ENCODE results near the gene TRAT1.

TRAT1 gene

GRCh38 chr3:108862865-108863798 lies 40.5 kb downstream of the TRAT1 start:
- Histone ChIP-seq H3K27ac (ENCODE audit: low read length) (no peak overlapping the region), H3K4me3 (ENCODE audit: low read depth in 1 of 2, low read length in 2 of 2) (no peak overlapping the region), H3K36me3 (ENCODE audit: control insufficient read depth in 1 of 2, insufficient read depth in 2 of 2, low read length in 2 of 2) (no peaks in the 10 kb centered on the region), H3K27me3 (ENCODE audit: low read depth, low read length) (no peaks in the 10 kb centered on the region), H3K9me3 (ENCODE audit: control insufficient read depth in 1 of 2, low read length in 2 of 2) (no peaks in the 10 kb centered on the region), H3K4me1 (ENCODE audit: control insufficient read depth in 1 of 2, insufficient read depth in 2 of 2, low read length in 2 of 2) (no peaks in the 10 kb centered on the region)

GRCh38 chr3:108863799-108864135 lies 41.2 kb downstream of the TRAT1 start:
- H3K4me3 ChIP-seq (ENCODE audit: low read depth in 1 of 2, low read length in 2 of 2) = no peak overlapping the region
- H3K27ac ChIP-seq (ENCODE audit: low read length) = no peak overlapping the region
- no peaks in the 10 kb centered on the region for H3K27me3 ChIP-seq (ENCODE audit: low read depth, low read length)
- H3K4me1 ChIP-seq (ENCODE audit: control insufficient read depth in 1 of 2, insufficient read depth in 2 of 2, low read length in 2 of 2) = no peaks in the 10 kb centered on the region
- no peaks in the 10 kb centered on the region for H3K36me3 ChIP-seq (ENCODE audit: control insufficient read depth in 1 of 2, insufficient read depth in 2 of 2, low read length in 2 of 2)
- no peaks in the 10 kb centered on the region for H3K9me3 ChIP-seq (ENCODE audit: control insufficient read depth in 1 of 2, low read length in 2 of 2)

- Histone ChIP-seq H3K9me3 (ENCODE audit: control insufficient read depth in 1 of 2, low read length in 2 of 2) (no peaks in the 10 kb centered on the region), H3K4me3 (ENCODE audit: low read depth in 1 of 2, low read length in 2 of 2) (no peak overlapping the region), H3K4me1 (ENCODE audit: control insufficient read depth in 1 of 2, insufficient read depth in 2 of 2, low read length in 2 of 2) (no peaks in the 10 kb centered on the region), H3K36me3 (ENCODE audit: control insufficient read depth in 1 of 2, insufficient read depth in 2 of 2, low read length in 2 of 2) (no peaks in the 10 kb centered on the region), H3K27ac (ENCODE audit: low read length) (no peak overlapping the region), H3K27me3 (ENCODE audit: low read depth, low read length) (no peaks in the 10 kb centered on the region)
These were observed 55.3 kb downstream of the TRAT1 start for GRCh38 chr3:108877901-108878300.

- Histone ChIP-seq H3K27ac (ENCODE audit: low read length) (no peak overlapping the region), H3K9me3 (ENCODE audit: control insufficient read depth in 1 of 2, low read length in 2 of 2) (no peaks in the 10 kb centered on the region), H3K27me3 (ENCODE audit: low read depth, low read length) (no peaks in the 10 kb centered on the region), H3K36me3 (ENCODE audit: control insufficient read depth in 1 of 2, insufficient read depth in 2 of 2, low read length in 2 of 2) (no peaks in the 10 kb centered on the region), H3K4me3 (ENCODE audit: low read depth in 1 of 2, low read length in 2 of 2) (no peak overlapping the region), H3K4me1 (ENCODE audit: control insufficient read depth in 1 of 2, insufficient read depth in 2 of 2, low read length in 2 of 2) (no peaks in the 10 kb centered on the region)
These were observed 57.3 kb downstream of the TRAT1 start for GRCh38 chr3:108879915-108880314.

GRCh38 chr3:108882762-108883161 lies 60.2 kb downstream of the TRAT1 start:
- H3K36me3 ChIP-seq (ENCODE audit: control insufficient read depth in 1 of 2, insufficient read depth in 2 of 2, low read length in 2 of 2) = no peaks in the 10 kb centered on the region
- H3K27me3 ChIP-seq (ENCODE audit: low read depth, low read length) = no peaks in the 10 kb centered on the region
- no peak overlapping the region for H3K27ac ChIP-seq (ENCODE audit: low read length)

GRCh38 chr3:108883373-108883772 lies 60.8 kb downstream of the TRAT1 start:
- Histone ChIP-seq H3K27ac (ENCODE audit: low read length) (no peak overlapping the region), H3K36me3 (ENCODE audit: control insufficient read depth in 1 of 2, insufficient read depth in 2 of 2, low read length in 2 of 2) (no peaks in the 10 kb centered on the region), H3K4me1 (ENCODE audit: control insufficient read depth in 1 of 2, insufficient read depth in 2 of 2, low read length in 2 of 2) (no peaks in the 10 kb centered on the region), H3K4me3 (ENCODE audit: low read depth in 1 of 2, low read length in 2 of 2) (no peak overlapping the region), H3K27me3 (ENCODE audit: low read depth, low read length) (no peaks in the 10 kb centered on the region), H3K9me3 (ENCODE audit: control insufficient read depth in 1 of 2, low read length in 2 of 2) (no peaks in the 10 kb centered on the region)

More at GRCh38 chr3:108882762-108883161, 60.2 kb downstream of the TRAT1 start:
- H3K4me1 ChIP-seq (ENCODE audit: control insufficient read depth in 1 of 2, insufficient read depth in 2 of 2, low read length in 2 of 2) = no peaks in the 10 kb centered on the region
- H3K9me3 ChIP-seq (ENCODE audit: control insufficient read depth in 1 of 2, low read length in 2 of 2) = no peaks in the 10 kb centered on the region
- H3K4me3 ChIP-seq (ENCODE audit: low read depth in 1 of 2, low read length in 2 of 2) = no peak overlapping the region

- H3K27ac ChIP-seq (ENCODE audit: low read length) = no peak overlapping the region
- no peaks in the 10 kb centered on the region for H3K36me3 ChIP-seq (ENCODE audit: control insufficient read depth in 1 of 2, insufficient read depth in 2 of 2, low read length in 2 of 2)
- no peaks in the 10 kb centered on the region for H3K9me3 ChIP-seq (ENCODE audit: control insufficient read depth in 1 of 2, low read length in 2 of 2)
- H3K4me1 ChIP-seq (ENCODE audit: control insufficient read depth in 1 of 2, insufficient read depth in 2 of 2, low read length in 2 of 2) = no peaks in the 10 kb centered on the region
- H3K27me3 ChIP-seq (ENCODE audit: low read depth, low read length) = no peaks in the 10 kb centered on the region
- H3K4me3 ChIP-seq (ENCODE audit: low read depth in 1 of 2, low read length in 2 of 2) = no peak overlapping the region
These were observed 64.5 kb downstream of the TRAT1 start for GRCh38 chr3:108887121-108887520.

GRCh38 chr3:108887777-108888176 lies 65.2 kb downstream of the TRAT1 start:
- Histone ChIP-seq H3K9me3 (ENCODE audit: control insufficient read depth in 1 of 2, low read length in 2 of 2) (no peaks in the 10 kb centered on the region), H3K4me1 (ENCODE audit: control insufficient read depth in 1 of 2, insufficient read depth in 2 of 2, low read length in 2 of 2) (no peaks in the 10 kb centered on the region), H3K27ac (ENCODE audit: low read length) (no peak overlapping the region), H3K36me3 (ENCODE audit: control insufficient read depth in 1 of 2, insufficient read depth in 2 of 2, low read length in 2 of 2) (no peaks in the 10 kb centered on the region), H3K4me3 (ENCODE audit: low read depth in 1 of 2, low read length in 2 of 2) (no peak overlapping the region), H3K27me3 (ENCODE audit: low read depth, low read length) (no peaks in the 10 kb centered on the region)

GRCh38 chr3:108891833-108892232 lies 69.2 kb downstream of the TRAT1 start:
- H3K4me1 ChIP-seq (ENCODE audit: control insufficient read depth in 1 of 2, insufficient read depth in 2 of 2, low read length in 2 of 2) = no peaks in the 10 kb centered on the region
- no peaks in the 10 kb centered on the region for H3K9me3 ChIP-seq (ENCODE audit: control insufficient read depth in 1 of 2, low read length in 2 of 2)
- H3K36me3 ChIP-seq (ENCODE audit: control insufficient read depth in 1 of 2, insufficient read depth in 2 of 2, low read length in 2 of 2) = no peaks in the 10 kb centered on the region
- H3K4me3 ChIP-seq (ENCODE audit: low read depth in 1 of 2, low read length in 2 of 2) = no peak overlapping the region
- H3K27ac ChIP-seq (ENCODE audit: low read length) = no peak overlapping the region
- no peaks in the 10 kb centered on the region for H3K27me3 ChIP-seq (ENCODE audit: low read depth, low read length)

- H3K4me1 ChIP-seq (ENCODE audit: control insufficient read depth in 1 of 2, insufficient read depth in 2 of 2, low read length in 2 of 2) = no peaks in the 10 kb centered on the region
- no peaks in the 10 kb centered on the region for H3K36me3 ChIP-seq (ENCODE audit: control insufficient read depth in 1 of 2, insufficient read depth in 2 of 2, low read length in 2 of 2)
- H3K27ac ChIP-seq (ENCODE audit: low read length) = no peak overlapping the region
- no peak overlapping the region for H3K4me3 ChIP-seq (ENCODE audit: low read depth in 1 of 2, low read length in 2 of 2)
- no peaks in the 10 kb centered on the region for H3K9me3 ChIP-seq (ENCODE audit: control insufficient read depth in 1 of 2, low read length in 2 of 2)
- H3K27me3 ChIP-seq (ENCODE audit: low read depth, low read length) = no peaks in the 10 kb centered on the region
These were observed 72.4 kb downstream of the TRAT1 start for GRCh38 chr3:108894981-108895380.

GRCh38 chr3:108897883-108898282 lies 75.3 kb downstream of the TRAT1 start:
- H3K9me3 ChIP-seq (ENCODE audit: control insufficient read depth in 1 of 2, low read length in 2 of 2) = no peaks in the 10 kb centered on the region
- no peaks in the 10 kb centered on the region for H3K27me3 ChIP-seq (ENCODE audit: low read depth, low read length)
- H3K36me3 ChIP-seq (ENCODE audit: control insufficient read depth in 1 of 2, insufficient read depth in 2 of 2, low read length in 2 of 2) = no peaks in the 10 kb centered on the region
- H3K4me3 ChIP-seq (ENCODE audit: low read depth in 1 of 2, low read length in 2 of 2) = no peak overlapping the region
- H3K27ac ChIP-seq (ENCODE audit: low read length) = no peak overlapping the region
- H3K4me1 ChIP-seq (ENCODE audit: control insufficient read depth in 1 of 2, insufficient read depth in 2 of 2, low read length in 2 of 2) = no peaks in the 10 kb centered on the region

GRCh38 chr3:108899530-108899929 lies 76.9 kb downstream of the TRAT1 start:
- Histone ChIP-seq H3K27me3 (ENCODE audit: low read depth, low read length) (no peaks in the 10 kb centered on the region), H3K4me1 (ENCODE audit: control insufficient read depth in 1 of 2, insufficient read depth in 2 of 2, low read length in 2 of 2) (no peaks in the 10 kb centered on the region), H3K9me3 (ENCODE audit: control insufficient read depth in 1 of 2, low read length in 2 of 2) (no peaks in the 10 kb centered on the region), H3K4me3 (ENCODE audit: low read depth in 1 of 2, low read length in 2 of 2) (no peak overlapping the region), H3K36me3 (ENCODE audit: control insufficient read depth in 1 of 2, insufficient read depth in 2 of 2, low read length in 2 of 2) (no peaks in the 10 kb centered on the region), H3K27ac (ENCODE audit: low read length) (no peak overlapping the region)
